Skeletal muscle satellite cell (primary cell): Measurements from ENCODE around the gene TBC1D14.

Source experiments
- H3K27me3 ChIP-seq: 2 replicates; pipeline ENCODE4 v1.7.0; 2013; ENCODE audit warnings: low read length; ENCODE audit not compliant: control insufficient read depth, insufficient read depth
- H3K36me3 ChIP-seq: 2 replicates; pipeline ENCODE4 v1.7.0; 2013; ENCODE audit warnings: mild to moderate bottlenecking, control low read depth, low read length; ENCODE audit not compliant: insufficient read depth
- H3K4me1 ChIP-seq: 2 replicates; pipeline ENCODE4 v1.7.0; 2013; ENCODE audit warnings: low read length; ENCODE audit not compliant: control insufficient read depth, insufficient read depth
- H3K4me2 ChIP-seq: 2 replicates; pipeline ENCODE4 v1.7.0; 2013; ENCODE audit warnings: mild to moderate bottlenecking, low read length
- H3K4me3 ChIP-seq: 2 replicates; pipeline ENCODE4 v1.7.0; 2013; ENCODE audit warnings: low read length
- H3K9ac ChIP-seq: 2 replicates; pipeline ENCODE4 v1.7.0; 2013; ENCODE audit warnings: mild to moderate bottlenecking, low read depth, low read length, moderate library complexity
- H3K9me3 ChIP-seq: replicated peaks from 2 replicates; pipeline ENCODE4 v1.7.0; 2013; ENCODE audit warnings: mild to moderate bottlenecking, control low read depth, low read length

TBC1D14 gene

GRCh38 chr4:7009564-7009963, 99.9 kb downstream of the TBC1D14 start:
- Histone ChIP-seq H3K9ac (no peak overlapping the region), H3K36me3 (peaks cover 39% of the 10 kb centered on the region), H3K4me1 (no peaks in the 10 kb centered on the region), H3K27me3 (no peaks in the 10 kb centered on the region), H3K4me2 (no peak overlapping the region), H3K9me3 (no peaks in the 10 kb centered on the region), H3K4me3 (no peak overlapping the region)

DNA sequence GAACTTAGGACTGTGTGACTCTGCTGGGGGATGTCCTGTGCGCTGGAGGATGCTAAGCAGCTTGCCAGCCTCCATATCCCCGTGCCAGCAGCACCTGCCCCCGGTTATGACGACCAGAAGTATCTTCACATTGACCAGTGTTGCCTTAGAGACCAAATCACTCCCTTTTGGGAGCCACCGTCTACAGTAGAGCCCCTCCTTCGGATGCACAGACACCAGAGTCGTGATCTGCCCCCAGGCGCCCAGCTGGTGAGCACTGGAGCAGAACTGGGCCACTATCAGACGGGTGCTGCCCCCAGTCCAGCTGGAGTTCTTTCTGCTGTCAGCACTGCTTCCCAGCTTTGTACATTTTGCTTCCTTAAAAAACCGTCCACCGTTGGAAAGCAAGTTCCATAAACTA, 103.5 kb downstream of the TBC1D14 start:
- Histone ChIP-seq H3K9ac (no peak overlapping the region), H3K27me3 (no peaks in the 10 kb centered on the region), H3K36me3 (peaks cover 58% of the 10 kb centered on the region), H3K4me2 (no peak overlapping the region), H3K4me3 (no peak overlapping the region), H3K9me3 (no peaks in the 10 kb centered on the region), H3K4me1 (no peaks in the 10 kb centered on the region)

DNA sequence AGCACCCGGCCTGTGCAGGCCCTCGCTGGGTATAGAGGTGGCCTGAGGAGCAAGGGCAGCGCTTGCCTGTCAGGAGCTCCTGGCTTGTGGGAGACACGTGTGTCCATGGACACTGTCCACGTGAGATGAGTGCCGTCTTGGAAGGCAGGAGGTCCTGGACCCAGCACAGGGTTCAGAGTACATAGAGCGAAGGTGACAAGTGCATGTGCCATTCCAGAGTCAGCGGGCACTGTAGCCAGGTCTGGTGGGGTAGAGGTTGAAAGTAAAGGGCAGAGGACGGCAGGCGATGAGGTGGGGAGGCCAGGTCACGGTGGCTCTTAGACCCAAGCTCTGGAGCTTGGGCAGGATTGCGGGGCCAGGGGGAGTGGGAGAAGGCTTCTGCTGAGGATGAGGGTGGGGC, 105.2 kb downstream of the TBC1D14 start:
- peaks cover 52% of the 10 kb centered on the region for H3K36me3 ChIP-seq
- no peaks in the 10 kb centered on the region for H3K27me3 ChIP-seq
- H3K9me3 ChIP-seq, result no peaks in the 10 kb centered on the region
- no peaks in the 10 kb centered on the region for H3K4me1 ChIP-seq
- H3K9ac ChIP-seq, result no peak overlapping the region
- H3K4me2 ChIP-seq, result no peak overlapping the region
- H3K4me3 ChIP-seq, result no peak overlapping the region

- no peak overlapping the region for H3K4me3 ChIP-seq
- H3K9ac ChIP-seq, result no peak overlapping the region
- H3K9me3 ChIP-seq, result no peaks in the 10 kb centered on the region
- no peak overlapping the region for H3K4me2 ChIP-seq
- no peaks in the 10 kb centered on the region for H3K4me1 ChIP-seq
- H3K36me3 ChIP-seq, result peaks cover 47% of the 10 kb centered on the region
- no peaks in the 10 kb centered on the region for H3K27me3 ChIP-seq
These were observed 105.9 kb downstream of the TBC1D14 start for GRCh38 chr4:7015383-7016035.

GRCh38 chr4:7016086-7016485, 106.5 kb downstream of the TBC1D14 start:
- Histone ChIP-seq H3K4me2 (no peak overlapping the region), H3K27me3 (no peaks in the 10 kb centered on the region), H3K9me3 (no peaks in the 10 kb centered on the region), H3K36me3 (peaks cover 44% of the 10 kb centered on the region), H3K9ac (no peak overlapping the region), H3K4me3 (no peak overlapping the region), H3K4me1 (no peaks in the 10 kb centered on the region)

- Histone ChIP-seq H3K4me2 (no peak overlapping the region), H3K9me3 (no peaks in the 10 kb centered on the region), H3K36me3 (peaks cover 43% of the 10 kb centered on the region), H3K4me1 (no peaks in the 10 kb centered on the region), H3K27me3 (no peaks in the 10 kb centered on the region), H3K4me3 (no peak overlapping the region), H3K9ac (no peak overlapping the region)
These were observed 106.9 kb downstream of the TBC1D14 start for GRCh38 chr4:7016512-7016911.

- peaks cover 43% of the 10 kb centered on the region for H3K36me3 ChIP-seq
- H3K9me3 ChIP-seq, result no peaks in the 10 kb centered on the region
- peaks cover 10% of the 10 kb centered on the region for H3K4me1 ChIP-seq
- no peak overlapping the region for H3K9ac ChIP-seq
- no peaks in the 10 kb centered on the region for H3K27me3 ChIP-seq
- H3K4me2 ChIP-seq, result no peak overlapping the region
- H3K4me3 ChIP-seq, result no peak overlapping the region
These were observed 107.9 kb downstream of the TBC1D14 start for GRCh38 chr4:7017446-7018048.

GRCh38 chr4:7018281-7018680, 108.7 kb downstream of the TBC1D14 start:
- Histone ChIP-seq H3K36me3 (peaks cover 38% of the 10 kb centered on the region), H3K4me1 (peaks cover 12% of the 10 kb centered on the region), H3K4me3 (no peak overlapping the region), H3K27me3 (no peaks in the 10 kb centered on the region), H3K9me3 (no peaks in the 10 kb centered on the region), H3K4me2 (no peak overlapping the region), H3K9ac (no peak overlapping the region)

DNA sequence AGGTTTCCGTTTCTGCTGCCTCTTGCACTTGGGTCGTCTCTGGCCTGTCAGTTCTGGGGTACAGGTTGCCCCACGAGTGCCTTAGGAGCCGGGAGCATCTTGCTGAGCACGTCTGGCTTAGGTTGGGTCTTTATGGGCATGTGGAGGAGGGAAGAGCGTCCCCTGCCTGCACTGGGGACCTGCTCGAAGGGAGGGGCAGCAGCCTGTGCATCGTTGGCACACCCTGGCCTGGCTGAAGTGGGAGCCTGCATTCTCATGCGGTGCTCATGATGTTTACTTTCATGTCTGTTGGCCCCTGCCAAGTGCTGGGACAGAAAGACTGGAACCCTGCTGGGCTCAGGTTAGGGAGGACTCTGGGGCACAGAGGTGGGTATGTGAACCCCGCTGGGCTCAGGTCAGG, 109.7 kb downstream of the TBC1D14 start:
- peaks cover 12% of the 10 kb centered on the region for H3K4me1 ChIP-seq
- H3K4me3 ChIP-seq, result no peak overlapping the region
- H3K36me3 ChIP-seq, result peaks cover 30% of the 10 kb centered on the region
- no peak overlapping the region for H3K4me2 ChIP-seq
- no peaks in the 10 kb centered on the region for H3K9me3 ChIP-seq
- no peak overlapping the region for H3K9ac ChIP-seq
- no peaks in the 10 kb centered on the region for H3K27me3 ChIP-seq

DNA sequence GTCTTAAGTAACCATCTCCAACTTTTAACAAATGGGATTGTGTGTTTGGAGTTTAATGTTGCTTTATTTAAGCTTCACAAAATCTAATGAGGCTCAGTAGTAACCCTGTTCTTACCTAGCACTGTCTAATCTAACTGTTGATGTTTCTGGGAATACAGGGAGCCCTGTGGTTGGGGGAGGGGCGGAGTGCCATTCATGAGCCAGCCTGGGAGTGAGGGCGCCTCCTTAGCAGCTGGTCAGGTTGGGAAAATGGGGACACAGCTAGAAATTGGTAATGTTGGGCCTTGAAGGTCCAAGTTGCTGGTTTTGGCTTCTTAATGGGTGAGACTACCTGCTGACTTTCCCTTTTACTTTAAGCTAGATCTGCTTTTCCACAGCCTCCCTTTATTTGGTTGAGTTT, 110.7 kb downstream of the TBC1D14 start:
- Histone ChIP-seq H3K36me3 (peaks cover 25% of the 10 kb centered on the region), H3K27me3 (no peaks in the 10 kb centered on the region), H3K4me1 (peaks cover 12% of the 10 kb centered on the region), H3K4me2 (no peak overlapping the region), H3K9me3 (no peaks in the 10 kb centered on the region), H3K4me3 (no peak overlapping the region), H3K9ac (no peak overlapping the region)

GRCh38 chr4:7020856-7021255, 111.2 kb downstream of the TBC1D14 start:
- no peak overlapping the region for H3K9ac ChIP-seq
- peaks cover 23% of the 10 kb centered on the region for H3K36me3 ChIP-seq
- H3K4me1 ChIP-seq, result peaks cover 12% of the 10 kb centered on the region
- no peak overlapping the region for H3K4me2 ChIP-seq
- no peak overlapping the region for H3K4me3 ChIP-seq
- H3K9me3 ChIP-seq, result no peaks in the 10 kb centered on the region
- H3K27me3 ChIP-seq, result no peaks in the 10 kb centered on the region

GRCh38 chr4:7021355-7021754, 111.7 kb downstream of the TBC1D14 start:
- H3K9ac ChIP-seq, result no peak overlapping the region
- H3K4me3 ChIP-seq, result no peak overlapping the region
- peaks cover 21% of the 10 kb centered on the region for H3K36me3 ChIP-seq
- H3K9me3 ChIP-seq, result no peaks in the 10 kb centered on the region
- H3K4me1 ChIP-seq, result peaks cover 12% of the 10 kb centered on the region
- H3K4me2 ChIP-seq, result no peak overlapping the region
- H3K27me3 ChIP-seq, result no peaks in the 10 kb centered on the region
